Cardiac fibroblast (primary cell): Measurements from ENCODE around the gene LAMB4.

ENCODE experiments used
- DNase-seq, 2 donors: peaks; one replicate each; pipeline versions ENCODE4 v3.0.0 to v3.0.0-alpha.2; 2010; ENCODE audit warnings: low read depth in 2 of 2
- H3K4me3 ChIP-seq, 2 donors: replicated peaks in 1 of 2; 1 replicate in 1 of 2; 2 replicates in 1 of 2; pipeline ENCODE4 v1.5.1; 2011; ENCODE audit warnings: low read depth in 2 of 2, low read length in 2 of 2, mild to moderate bottlenecking in 2 of 2, moderate library complexity in 1 of 2
- TF ChIP-seq, protein P1 (sequence below): IDR thresholded peaks from one replicate; pipeline ENCODE4 v1.5.1; 2011; ENCODE audit warnings: low read depth, mild to moderate bottlenecking, low read length, inconsistent platforms

LAMB4 gene

DNA sequence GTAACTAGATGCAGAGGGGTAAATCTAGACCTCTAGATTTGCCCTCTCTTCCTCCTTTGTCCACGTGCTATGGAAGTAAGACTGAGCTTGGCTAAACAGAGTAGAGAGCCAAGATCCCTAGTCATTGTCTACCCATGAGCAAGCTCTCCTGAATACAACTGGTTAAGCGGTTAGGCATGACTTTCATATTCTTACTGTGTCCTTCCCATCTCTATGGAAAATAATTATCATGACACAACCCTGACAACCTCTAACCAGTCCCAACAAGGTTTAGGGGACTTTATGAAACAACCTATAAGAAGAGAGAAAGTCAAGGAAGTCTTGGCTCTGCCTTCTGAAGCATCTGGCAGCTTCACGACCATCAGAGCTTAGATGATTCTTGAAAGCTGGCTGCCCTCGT is 7.8 kb upstream of the LAMB4 start:
- no peak for DNase-seq
- TF ChIP-seq, protein P1, sequence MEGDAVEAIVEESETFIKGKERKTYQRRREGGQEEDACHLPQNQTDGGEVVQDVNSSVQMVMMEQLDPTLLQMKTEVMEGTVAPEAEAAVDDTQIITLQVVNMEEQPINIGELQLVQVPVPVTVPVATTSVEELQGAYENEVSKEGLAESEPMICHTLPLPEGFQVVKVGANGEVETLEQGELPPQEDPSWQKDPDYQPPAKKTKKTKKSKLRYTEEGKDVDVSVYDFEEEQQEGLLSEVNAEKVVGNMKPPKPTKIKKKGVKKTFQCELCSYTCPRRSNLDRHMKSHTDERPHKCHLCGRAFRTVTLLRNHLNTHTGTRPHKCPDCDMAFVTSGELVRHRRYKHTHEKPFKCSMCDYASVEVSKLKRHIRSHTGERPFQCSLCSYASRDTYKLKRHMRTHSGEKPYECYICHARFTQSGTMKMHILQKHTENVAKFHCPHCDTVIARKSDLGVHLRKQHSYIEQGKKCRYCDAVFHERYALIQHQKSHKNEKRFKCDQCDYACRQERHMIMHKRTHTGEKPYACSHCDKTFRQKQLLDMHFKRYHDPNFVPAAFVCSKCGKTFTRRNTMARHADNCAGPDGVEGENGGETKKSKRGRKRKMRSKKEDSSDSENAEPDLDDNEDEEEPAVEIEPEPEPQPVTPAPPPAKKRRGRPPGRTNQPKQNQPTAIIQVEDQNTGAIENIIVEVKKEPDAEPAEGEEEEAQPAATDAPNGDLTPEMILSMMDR: no peak
- no peak overlapping the region for H3K4me3 ChIP-seq

DNA sequence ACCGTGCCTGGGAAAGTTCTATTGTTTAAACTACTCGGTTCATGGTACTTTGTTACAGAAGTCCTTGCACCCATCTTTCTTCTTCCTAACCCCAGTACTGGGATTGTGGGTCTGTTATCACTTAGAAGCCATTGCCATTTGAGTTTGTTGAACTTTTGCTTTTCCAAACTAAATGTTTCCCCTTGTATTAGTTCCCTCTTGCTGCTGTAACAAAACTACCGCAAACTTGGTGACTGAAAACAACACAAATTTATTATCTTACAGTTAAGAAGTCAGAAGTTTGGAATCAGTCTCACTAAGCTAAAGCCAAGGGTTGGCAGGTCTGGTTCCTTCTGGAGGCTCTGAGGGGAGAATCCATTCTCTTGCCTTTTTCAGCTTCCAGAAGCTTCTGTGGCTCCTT is 6.9 kb upstream of the LAMB4 start:
- no peak for DNase-seq
- H3K4me3 ChIP-seq: no peak overlapping the region
- TF ChIP-seq, protein P1: no peak

DNA sequence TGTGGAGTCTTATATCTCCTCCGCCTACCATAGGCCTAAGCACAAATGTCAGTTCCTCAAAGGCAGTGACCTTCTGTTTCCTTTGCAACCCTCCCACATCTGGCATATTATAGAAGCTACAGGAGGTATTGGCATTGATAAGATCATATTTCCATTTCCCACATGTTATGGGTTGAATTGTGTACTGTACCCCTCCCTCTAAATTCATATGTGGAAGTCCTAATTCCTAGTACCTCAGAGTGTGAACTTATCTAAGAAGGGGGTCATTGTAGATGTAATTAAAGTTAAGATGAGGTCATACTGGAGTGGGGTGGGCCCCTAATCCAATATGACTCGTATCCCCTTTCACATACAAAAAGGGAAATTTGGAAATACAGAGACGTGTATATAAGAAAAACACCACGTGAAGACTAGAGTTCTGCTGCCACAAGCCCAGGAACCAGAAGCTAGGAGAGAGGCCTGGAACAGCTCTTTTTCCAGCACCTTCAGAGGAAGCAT is 6.1 kb upstream of the LAMB4 start:
- DNase-seq: no peak
- TF ChIP-seq, protein P1: no peak
- no peak overlapping the region for H3K4me3 ChIP-seq

DNA sequence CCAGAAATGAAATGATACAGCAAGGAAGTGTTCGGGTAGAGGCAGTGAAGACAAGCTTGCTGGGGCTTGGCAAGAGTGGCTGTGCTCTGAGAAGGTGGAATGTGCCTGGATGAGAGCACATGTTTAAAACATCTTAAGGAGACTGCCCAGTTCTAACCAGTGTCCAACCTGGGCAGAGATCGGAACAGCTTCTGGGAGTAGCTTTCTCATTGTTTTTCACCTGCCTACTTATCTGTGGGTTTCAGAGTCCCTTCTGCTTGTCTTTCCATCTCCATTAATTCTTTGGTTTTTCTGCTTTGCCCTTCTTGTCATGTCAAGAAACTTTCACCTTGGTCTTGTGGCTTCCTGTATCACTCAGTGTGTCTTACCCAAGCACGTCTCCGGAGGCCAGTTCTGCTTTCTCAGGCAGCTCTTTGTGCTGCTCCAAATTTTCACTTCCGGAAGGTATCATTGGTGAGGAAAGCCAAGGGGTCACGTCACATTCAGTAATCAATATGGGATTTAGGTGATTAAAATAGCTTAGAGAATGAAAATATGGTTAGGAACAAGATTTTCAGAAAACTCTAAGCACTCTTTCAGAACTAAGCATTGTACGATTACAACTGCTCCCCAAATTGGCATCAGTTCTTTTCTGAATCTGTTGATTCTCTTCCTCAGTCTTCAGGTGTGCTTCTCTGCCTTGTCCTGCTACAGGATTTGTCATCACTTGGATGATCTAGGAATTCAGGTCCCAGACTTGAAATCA is 5.5 kb upstream of the LAMB4 start:
- H3K4me3 ChIP-seq: no peak overlapping the region
- no peak for DNase-seq

DNA sequence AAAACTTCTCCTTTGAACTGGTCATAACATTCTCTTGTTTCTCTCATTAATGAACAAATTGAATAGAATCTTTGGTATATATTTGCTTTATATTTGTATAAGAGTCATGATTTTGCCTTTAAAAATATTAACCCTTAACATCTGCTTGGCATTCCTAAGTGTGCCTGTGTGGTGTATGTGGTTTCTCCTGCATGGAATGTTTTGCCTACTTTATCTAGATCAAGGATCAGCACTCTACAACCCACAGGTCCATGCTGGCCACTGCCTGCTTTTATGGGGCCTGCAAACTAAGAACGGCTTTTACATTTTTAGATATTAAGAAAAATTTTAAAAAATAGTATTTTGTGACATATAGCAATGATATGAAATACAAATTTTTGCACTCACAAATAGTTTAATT is 4.3 kb upstream of the LAMB4 start:
- no peak overlapping the region for H3K4me3 ChIP-seq
- TF ChIP-seq, protein P1: no peak
- DNase-seq: no peak

More for the DNA sequence above, 5.5 kb upstream of the LAMB4 start:
- TF ChIP-seq, protein P1: no peak

DNA sequence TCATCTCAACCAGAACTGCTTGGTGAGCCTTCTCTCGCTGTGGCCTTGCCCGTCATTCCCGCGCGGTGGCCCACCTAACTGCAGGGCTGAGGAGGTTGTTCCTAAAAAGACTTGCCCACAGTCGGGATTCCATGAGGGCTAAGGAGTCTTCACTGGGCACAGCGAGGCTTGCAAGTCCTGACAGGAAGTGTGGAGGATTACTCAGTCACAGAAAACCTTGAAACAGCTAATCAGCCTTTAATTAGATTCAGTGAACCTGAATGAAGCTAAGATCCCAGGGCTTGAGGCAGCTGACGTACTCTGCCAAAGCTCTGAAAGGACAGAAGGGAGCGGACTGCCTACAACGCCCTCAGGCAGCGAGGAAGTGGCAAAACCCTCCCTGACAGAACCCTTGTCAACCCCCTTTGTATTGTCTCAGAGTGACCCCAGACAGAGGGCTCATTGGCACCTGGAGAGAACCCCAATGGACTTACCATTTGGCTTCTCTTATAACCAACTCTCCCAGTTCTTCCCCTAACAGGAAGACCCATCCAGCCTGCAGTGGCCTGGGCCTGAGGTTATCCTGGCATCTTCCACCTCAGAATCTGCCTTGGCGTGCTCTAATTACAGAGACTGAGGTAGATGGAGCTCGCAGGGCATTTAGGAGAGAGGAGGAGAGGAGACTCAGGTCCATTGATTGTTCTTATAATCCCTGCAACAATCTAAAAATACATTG is 2.5 kb upstream of the LAMB4 start:
- TF ChIP-seq, protein P1: no peak
- no peak for DNase-seq
- H3K4me3 ChIP-seq: no peak overlapping the region
